BJ (cell line): ENCODE results near the gene ST7. TPM values are rescaled to one million over a fixed set of nuclear protein-coding genes. Genes with fewer than 3 reads are reported as not detected.

Experiments used
- CTCF ChIA-PET: fragments of 350-600 bp; formaldehyde crosslinking; extraction: SDS; loops from one replicate; lab custom pipeline; 2021; ENCODE audit warnings: antibody characterized with exemption, inconsistent platforms; lab: Yijun Ruan, JAX
- POLR2A ChIA-PET: fragments of 300-600 bp; sonication (Branson Sonifier 250); formaldehyde crosslinking; extraction: SDS; loops from one replicate; lab custom pipeline; 2021; ENCODE audit warnings: antibody characterized with exemption; lab: Charles Lee
- DNase-seq: peaks from one replicate; pipeline ENCODE4 v3.0.0-alpha.2; 2011; ENCODE audit warnings: low read depth
- H3K27me3 ChIP-seq: 2 replicates; pipeline ENCODE4 v1.6.0; 2011; ENCODE audit warnings: low read length; ENCODE audit not compliant: control insufficient read depth, insufficient read depth
- H3K36me3 ChIP-seq: 2 replicates; pipeline ENCODE4 v1.5.1; 2011; ENCODE audit warnings: low read length; ENCODE audit not compliant: control insufficient read depth, insufficient read depth
- H3K4me3 ChIP-seq: 2 replicates; pipeline ENCODE4 v1.5.1; 2011; ENCODE audit warnings: low read depth, mild to moderate bottlenecking, control low read depth, low read length
- CTCF ChIP-seq: IDR thresholded peaks from 2 replicates; pipeline ENCODE4 v1.5.1; 2011; ENCODE audit warnings: low read depth, mild to moderate bottlenecking, control low read depth, inconsistent platforms, low read length, moderate library complexity; ENCODE audit not compliant: insufficient read depth
- polyA plus RNA-seq: library from polyadenylated mRNA; depleted of rRNA; stranded (reverse); fragments of >200 nt; gene quantifications from 2 replicates; pipeline ENCODE4 v1.2.3, GENCODE V29; 2011

ST7 gene
- polyA plus RNA-seq, 1 experiment: 16.0 TPM

DNA sequence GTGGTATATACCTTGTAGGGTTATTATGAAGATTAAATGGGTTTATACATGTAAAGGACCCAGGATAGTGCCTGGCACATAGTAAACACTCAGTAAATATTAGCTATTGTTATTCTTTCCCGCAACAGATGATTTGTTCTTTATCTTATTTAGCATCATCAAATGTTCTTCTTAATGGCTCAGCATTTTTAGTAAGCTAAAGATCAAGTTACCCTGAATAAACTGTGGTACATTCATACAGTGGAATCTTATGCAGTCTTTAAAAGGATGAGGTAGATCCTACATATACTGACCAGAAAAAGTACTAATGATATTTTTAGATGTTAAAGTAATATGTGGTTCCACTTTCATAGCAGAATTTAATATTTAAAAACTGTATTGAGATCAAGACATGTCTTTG lies 65.4 kb downstream of the ST7 start:
- no peak for DNase-seq
- H3K27me3 ChIP-seq: no peaks in the 10 kb centered on the region
- CTCF ChIA-PET: interaction anchor here (0.7 to 2.0 kb wide), 4 partner anchors 8 to 170 kb away, joined by 3 to 4 read pairs (median 3); no protein-coding TSS in a partner anchor
- no peaks in the 10 kb centered on the region for H3K36me3 ChIP-seq
- no peak overlapping the region for H3K4me3 ChIP-seq
- no peak for TF ChIP-seq CTCF
- POLR2A ChIA-PET: no interaction called here

DNA sequence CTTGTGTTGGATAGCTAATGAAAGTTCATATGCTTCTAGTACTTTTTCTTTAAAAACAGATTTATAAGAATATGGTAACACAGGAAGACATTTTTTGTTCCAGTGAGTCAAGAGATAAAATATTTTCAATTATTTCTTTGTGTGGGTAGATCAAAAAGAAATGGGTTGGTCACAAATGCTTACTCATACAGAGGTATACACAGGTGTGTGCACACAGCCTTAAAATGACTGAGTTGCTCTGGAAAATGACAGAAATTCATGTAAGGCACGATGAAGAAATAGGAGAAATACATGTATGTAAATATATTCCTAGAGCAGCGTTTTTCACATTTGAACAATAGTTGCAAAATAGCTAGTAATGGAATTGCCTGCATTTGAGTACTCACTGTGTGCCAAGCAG lies 66.0 kb downstream of the ST7 start:
- DNase-seq: no peak
- ChIA-PET CTCF (interaction anchor here (0.6 to 2.0 kb wide), 4 partner anchors 9 to 346 kb away, joined by 3 to 5 read pairs (median 4); no protein-coding TSS in a partner anchor), POLR2A (no interaction called here)
- Histone ChIP-seq H3K27me3 (no peaks in the 10 kb centered on the region), H3K36me3 (no peaks in the 10 kb centered on the region), H3K4me3 (no peak overlapping the region)
- TF ChIP-seq CTCF: no peak

DNA sequence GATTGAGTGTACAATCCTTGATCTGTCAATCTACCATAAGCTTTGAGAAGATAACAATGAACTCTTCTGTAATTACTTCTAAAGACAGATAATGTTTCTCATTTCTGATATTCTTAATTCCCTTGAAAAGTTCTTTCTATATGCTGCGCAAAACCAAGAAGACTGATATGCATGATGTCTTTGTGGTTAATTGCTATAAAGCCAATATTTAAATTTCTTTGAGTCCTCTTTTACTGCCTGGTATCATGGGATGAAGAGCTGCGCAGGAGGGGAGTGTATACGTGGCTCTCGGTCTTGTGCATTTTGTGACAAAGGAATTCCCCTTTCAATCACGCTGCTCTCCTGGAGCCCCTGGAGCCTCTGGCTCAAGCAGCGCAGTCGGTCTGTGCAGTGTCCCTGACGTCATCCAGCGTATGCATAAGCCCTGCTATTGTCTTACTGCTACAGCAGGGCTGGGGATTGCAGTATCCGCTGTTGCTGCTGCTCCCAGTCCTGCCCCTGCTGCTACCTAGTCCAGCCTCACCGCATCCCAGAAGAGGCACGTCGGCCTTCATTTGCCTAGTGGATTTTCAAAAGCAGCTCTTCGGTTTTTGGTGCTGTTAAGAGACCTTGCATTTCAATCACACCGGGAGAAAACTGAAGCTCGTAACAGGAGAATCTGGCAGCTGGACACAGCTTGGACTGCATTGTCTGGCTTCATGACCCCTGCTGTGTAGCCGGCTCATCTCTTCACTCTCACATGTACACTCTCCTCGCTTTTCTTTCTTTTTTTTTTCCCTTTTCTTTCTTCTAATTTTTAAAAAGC lies 66.7 kb downstream of the ST7 start:
- H3K36me3 ChIP-seq: no peaks in the 10 kb centered on the region
- peak; percentile 28 for DNase-seq
- TF ChIP-seq CTCF: no peak
- no peaks in the 10 kb centered on the region for H3K27me3 ChIP-seq
- CTCF ChIA-PET: interaction anchor here (0.6 to 2.0 kb wide), 4 partner anchors 9 to 347 kb away, joined by 3 to 5 read pairs (median 4); no protein-coding TSS in a partner anchor
- no peak overlapping the region for H3K4me3 ChIP-seq
- POLR2A ChIA-PET: no interaction called here

- POLR2A ChIA-PET: no interaction called here
- H3K27me3 ChIP-seq: no peaks in the 10 kb centered on the region
- no peak for TF ChIP-seq CTCF
- CTCF ChIA-PET: no interaction called here
- DNase-seq: no peak
- H3K36me3 ChIP-seq: no peaks in the 10 kb centered on the region
- H3K4me3 ChIP-seq: no peak overlapping the region
These were observed 67.3 kb downstream of the ST7 start for GRCh38 chr7:117020591-117020973.

- no peak overlapping the region for H3K4me3 ChIP-seq
- CTCF ChIA-PET: no interaction called here
- H3K36me3 ChIP-seq: no peaks in the 10 kb centered on the region
- H3K27me3 ChIP-seq: no peaks in the 10 kb centered on the region
- no peak for DNase-seq
- TF ChIP-seq CTCF: no peak
- POLR2A ChIA-PET: no interaction called here
These were observed 68.1 kb downstream of the ST7 start for GRCh38 chr7:117021366-117021765.
